DMS 273 (cell line): ENCODE results near the gene NT5DC1.

Experiments
- DNase-seq: peaks from one replicate; lab custom pipeline; 2025; ENCODE audit not compliant: unreplicated experiment; lab: John Stamatoyannopoulos, UW

NT5DC1 gene

DNA sequence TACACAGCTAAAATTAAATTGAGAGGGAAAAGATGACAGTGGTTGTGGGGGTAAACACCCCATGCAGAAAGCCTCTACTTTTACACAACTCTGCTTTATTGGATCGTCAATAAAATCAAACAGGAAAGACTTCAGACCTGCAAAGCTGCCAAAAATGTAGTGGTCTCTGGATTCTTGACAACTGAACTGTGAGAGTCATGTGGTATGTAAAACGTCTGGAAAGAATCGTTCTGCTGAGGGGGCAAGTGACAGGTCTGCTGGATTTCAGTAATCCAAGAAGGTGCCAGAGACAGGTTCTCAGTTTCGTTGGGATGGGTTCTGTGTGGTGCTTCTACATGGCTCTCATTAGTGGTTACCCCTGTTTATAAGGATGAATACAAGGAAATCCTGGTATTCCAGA is 89.9 kb downstream of the NT5DC1 start:
- no peak for DNase-seq

DNA sequence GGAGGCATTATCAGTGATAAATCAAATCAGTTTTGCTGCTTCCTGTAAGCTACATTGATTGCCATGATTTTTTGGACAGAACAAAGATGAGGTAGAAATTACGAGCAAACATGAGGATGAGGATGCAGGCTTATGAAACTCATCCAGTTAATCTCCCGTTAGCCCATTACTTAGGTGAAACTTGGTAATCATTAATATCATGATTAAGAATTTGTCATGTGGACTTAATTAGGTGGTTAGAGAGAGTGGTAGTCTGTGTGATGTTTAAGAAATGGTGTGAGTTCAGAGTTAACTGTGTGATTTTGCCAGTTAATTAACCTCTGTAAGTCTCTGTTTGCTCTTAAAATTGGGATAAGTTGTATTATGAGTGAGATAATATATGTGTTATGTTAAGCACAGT is 91.2 kb downstream of the NT5DC1 start:
- DNase-seq = no peak

DNA sequence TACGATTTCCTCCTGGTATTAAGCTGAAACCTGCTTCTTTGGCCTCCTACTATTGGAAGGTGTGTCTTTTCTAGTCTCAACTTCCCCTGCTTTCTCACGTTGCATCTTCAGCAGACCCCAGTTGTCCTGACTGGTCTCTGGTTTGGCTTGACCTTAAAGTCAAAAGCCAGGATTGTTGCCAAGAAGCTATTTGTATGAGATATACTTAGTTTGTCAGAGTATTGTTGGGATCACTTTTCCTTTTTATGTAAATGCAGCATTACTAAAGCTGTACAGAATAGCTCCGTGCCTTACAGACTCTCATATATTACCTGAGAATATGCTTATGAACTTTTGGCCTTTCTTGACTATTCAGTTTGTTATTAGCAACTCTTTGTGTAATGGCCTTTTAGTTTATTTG is 92.1 kb downstream of the NT5DC1 start:
- DNase-seq = no peak

DNA sequence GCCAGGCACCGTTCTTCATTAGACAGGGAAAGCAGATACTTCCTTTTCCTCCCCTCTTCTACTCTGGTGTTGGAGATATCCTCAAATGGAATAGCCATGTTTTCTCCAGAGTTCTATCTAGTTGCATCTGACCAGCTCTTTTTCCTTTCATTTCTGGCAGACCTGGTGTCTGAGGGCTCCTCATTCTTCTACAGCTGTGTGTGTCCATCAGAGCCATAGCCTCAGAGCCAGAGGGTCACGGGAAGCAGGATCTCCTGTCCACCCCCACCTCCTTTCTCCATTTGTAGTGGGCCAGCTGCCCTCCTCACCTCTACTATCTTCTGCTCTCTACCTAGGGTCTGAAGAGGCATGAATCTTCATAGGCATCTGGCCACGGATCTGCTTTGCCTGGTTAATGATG is 96.2 kb downstream of the NT5DC1 start:
- no peak for DNase-seq

DNA sequence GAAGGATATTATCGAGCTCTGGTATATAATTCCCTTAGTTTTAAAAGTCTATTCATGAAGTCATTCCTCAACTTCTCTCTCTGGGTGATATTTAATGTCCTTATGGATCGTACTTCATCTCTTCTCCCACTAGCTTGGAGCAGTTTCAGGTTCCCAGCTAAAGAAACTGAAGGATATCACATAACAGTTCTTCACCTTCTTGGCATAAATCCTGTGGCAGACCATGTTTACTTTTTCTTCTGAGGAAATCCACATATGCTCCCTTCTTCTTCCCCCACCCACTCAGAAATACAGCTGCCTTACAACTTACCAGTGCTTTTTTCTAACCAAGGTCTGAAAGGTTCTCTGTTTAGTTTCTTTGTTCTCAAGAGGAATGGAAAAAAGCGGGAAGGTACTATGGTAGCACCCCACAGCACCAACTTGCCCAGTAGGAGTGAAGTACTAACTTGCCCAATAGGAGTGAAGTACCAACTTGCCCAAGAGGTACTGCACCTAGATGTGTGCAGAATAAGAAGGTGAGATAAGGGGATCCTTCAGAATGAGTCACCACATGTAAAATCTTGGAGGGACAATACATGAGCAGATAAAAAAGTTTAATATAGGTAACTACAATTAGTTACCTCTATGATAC is 100.1 kb downstream of the NT5DC1 start:
- DNase-seq = peak; percentile 80

DNA sequence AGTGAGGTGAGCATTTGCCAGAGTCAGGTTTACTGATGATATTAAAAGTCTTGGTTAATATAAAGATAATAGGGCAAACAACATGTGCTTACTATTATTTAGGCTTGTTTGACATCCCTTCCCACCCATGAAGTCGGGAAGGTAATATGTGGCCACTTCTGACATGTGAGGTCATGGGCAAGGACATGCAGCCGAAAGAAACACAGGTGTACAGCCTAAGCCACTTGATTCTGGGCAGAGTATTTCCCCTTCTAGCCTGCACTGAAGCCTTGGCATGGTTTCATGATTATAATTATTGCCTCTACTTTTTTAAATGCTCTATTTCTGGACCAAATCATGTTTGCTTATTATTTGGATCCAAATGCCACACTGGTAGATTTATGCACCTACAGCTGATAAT is 100.9 kb downstream of the NT5DC1 start:
- DNase-seq = no peak

DNA sequence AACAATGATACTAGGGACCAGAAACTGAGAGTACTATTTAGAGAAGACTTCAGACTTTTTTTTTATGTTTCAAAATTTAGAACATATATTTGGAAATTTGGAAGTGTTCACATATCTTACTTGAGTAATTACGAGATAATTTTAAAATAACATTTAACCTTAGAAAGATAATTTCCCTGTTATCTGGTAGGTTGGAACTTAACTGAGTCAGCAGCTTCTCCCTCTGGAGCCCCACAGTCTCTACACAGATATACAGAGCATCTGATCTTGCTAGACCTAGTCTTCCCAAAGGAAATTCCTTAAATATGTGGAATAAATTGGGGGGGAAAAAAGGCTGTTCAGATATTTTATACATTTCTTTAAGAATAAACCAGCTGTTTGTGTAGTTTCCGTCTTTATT is 104.6 kb downstream of the NT5DC1 start:
- no peak for DNase-seq

DNA sequence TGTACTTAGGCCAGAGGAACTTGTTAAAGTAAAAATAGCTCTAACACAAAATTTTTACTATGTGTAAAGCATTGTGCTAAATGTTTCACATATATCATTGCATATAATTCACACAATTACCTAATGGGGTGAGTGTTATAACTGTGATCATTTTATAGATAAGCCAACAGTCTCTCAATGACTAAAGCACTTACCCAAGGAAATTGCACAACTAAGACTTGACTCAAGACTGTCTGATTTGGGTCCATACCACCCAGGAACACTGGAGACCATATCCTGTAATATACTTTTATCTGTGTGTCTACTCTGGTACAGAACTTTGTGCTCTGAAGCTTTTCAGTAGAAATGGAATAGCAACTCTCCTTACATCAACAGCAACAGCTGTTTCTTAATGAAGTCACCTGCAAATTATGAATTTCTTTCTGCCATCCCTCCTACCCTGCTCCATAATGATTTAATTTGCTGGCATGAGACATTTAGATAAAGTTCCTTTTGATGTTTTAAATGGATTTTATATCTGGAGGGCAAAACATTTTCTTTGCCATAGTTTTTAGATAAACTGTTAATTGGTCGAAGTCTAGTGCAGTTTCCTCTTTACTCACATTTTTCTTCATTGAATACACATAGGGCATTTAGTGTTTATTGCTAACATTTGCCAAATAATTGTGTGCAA is 105.7 kb downstream of the NT5DC1 start:
- DNase-seq = no peak

DNA sequence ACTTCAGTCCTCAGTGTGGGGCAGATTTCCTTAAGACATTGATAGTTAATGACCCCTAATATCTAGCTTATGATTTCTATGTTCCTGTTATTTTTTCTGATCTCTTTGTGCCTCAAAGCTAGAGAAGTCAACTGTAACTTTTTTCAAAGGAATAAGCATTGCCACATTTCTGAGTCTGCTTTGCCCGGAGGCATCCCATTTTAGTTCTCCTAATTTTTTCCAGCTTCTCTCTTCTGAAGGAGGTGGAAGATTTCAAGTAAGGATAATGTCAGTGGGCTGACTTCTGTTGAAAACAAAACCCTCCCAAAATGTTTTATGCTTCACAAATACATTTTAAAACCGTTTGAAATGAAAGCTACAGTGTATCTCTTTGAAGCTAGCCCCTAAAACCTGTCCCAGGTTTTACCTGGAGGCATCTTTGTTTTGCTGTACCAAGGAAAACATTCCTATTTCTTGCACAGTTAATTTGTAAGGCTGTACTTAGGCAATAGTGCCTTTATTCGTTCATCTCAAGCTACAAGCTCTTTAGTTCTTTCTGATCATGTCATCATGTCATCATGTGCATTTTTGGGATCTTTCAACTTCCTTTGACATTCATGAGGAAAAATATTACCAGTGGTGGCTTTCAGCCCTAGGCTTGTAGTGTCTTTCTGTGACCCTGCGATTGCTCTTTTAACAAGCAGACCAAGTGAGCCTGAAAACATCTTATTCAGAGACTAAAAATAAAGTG is 107.6 kb downstream of the NT5DC1 start:
- DNase-seq = no peak

DNA sequence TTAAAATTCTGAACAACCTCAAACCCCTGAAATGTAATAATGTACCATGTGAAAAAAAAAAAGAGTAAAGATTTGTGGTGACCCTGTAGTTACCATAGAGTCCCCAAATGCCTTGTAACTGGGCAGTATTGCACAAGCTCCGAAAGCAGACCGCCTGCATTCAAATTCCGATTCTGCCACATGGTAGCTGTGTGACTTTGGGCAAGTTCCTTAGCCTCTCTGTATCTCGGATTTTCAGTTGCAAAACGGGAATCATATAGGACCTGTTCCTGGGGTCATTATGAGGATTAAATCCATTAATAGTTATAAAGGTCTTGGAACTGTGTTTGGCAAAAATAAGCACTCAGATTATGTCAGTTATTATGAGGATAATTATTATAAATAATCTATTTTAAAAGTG is 109.7 kb downstream of the NT5DC1 start:
- DNase-seq = no peak

DNA sequence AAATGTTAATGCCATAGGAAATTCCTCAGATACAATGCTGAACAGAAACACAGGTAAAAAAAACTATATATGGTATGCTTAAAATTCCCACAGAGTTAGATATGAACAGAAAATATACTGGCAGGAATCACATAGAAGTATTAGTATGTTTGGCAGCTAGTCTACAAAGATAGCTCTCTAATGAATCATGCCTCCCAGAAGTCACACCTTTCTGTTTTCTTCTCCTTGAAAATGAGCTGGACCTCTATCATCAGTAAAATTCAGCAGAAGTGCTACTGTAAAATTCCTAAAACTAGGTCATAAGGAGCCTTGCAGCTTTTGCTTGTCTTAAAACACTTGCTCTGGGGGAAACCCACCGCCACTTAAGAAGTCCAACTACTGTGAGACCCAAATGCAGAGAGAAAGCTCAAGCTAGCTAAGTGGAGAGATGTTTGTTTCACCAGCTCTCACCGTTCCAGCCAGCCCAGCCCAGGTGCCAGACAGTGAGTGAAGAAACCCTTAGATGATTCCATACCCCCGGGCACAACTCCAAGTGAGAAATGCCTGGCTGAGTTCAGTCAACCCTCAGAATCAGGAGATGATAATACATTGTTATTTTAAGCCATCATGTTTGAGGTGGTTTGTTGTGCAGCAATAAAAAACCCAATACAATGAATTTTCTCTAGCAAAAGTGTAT is 110.2 kb downstream of the NT5DC1 start:
- peak; percentile 26 for DNase-seq

DNA sequence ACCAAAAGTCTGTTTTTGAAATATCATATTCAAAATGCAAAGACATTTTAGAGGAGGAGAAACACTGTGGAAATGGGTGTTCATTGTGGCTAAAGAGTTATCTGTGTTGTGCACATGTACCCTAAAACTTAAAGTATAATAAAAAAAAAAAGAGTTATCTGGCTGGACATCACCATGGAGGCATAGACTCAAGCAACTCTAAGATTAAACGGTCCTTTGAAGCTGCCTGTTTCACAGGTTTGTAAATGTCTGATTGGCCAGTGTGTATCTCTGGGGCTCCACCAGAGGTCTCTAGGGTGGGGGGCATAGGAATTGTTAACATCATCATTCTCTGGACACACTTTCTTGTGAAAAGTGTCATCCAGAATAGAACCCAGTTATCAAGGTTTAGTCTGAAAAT is 114.0 kb downstream of the NT5DC1 start:
- DNase-seq = no peak

DNA sequence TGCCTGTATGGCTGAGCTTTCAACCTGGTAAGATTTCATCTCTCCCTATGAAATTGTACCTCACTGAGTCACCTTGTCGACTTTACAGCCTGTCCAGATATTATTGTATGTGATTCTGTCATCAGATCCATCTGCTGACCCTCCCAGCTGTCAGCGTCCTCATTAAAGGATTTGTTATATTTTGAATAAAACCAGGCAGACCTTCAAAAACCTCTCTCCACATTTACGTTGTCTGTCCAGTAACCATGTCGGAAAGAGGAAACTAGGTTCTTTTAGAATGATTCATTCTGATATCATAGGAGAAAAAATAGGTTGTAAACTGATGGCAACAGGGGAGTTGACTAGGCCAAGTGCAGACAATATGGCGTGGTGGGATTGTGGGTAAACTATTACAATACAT is 114.8 kb downstream of the NT5DC1 start:
- DNase-seq = no peak

DNA sequence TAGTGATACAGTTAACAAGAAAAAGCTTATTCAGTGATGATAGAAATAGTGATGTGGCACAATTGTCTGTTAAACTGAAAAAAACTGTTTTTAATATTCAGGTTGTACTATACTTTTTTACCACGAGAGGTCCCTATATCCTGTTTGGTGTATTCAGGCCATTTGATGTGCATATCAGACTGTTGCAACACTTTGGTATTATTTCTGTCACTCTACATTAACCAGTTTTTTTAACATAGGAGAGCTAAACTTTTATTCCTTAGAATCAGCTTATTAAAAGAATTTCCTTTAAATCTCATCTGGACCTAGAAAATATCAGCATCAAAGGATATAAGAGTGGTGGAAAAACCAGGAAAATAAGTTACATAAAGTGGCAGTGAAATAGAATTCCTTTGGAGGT is 116.4 kb downstream of the NT5DC1 start:
- DNase-seq = peak; percentile 61

DNA sequence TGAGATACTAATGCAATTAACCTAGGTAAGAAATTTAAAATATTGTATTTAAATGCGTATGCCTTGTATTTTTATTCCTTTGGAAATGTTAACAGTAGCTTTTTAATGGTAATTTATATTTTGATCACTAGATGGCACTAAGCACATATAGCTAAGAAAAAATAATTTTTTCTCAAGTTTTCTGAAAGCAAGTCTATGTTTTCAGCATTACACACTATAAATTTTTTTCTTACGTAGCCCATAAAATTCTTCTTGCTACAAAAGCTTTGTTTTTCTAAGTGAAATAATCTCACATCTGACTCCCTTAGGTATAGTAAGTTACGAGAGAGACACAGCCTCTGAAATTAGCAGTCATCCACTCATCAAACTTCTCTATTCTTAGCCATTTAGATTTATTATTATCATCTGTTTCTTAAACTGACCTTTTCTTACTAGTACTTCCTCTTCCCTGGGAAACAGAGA is 117.5 kb downstream of the NT5DC1 start:
- peak; percentile 39 for DNase-seq

DNA sequence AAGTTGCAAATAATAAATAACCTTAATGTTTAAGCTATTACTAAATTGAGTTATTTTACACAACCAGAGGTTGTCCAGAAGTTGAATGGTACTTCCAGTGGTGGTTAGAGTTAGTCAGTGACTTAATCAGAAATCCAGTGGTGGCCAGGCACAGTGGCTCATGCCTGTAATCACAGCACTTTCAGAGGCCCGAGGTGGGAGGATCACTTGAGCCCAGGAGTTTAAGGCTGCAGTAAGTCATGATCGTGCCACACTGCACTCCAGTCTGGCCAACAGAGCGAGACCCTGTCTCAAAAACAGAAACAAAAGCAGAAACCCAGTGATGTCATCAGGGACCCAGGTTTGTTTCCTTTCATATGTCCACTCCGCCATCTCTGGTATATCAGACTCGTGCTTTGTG is 118.2 kb downstream of the NT5DC1 start:
- DNase-seq = no peak

DNA sequence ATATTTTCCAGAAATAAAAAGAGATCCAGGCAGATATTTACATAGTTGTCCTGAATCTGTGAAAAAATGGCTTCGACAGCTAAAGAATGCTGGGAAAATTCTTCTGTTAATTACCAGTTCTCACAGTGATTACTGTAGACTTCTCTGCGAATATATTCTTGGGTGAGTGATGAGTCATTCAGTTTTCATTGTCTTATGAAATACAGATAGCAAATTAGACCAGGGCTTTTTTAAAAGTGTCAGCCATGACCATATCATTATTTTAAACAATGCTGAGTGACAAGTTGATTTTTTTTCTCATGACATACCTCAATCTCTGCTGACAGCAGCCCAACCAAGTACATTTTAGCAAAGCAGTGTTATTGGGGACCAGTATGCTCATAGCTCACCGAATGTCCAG is 120.4 kb downstream of the NT5DC1 start:
- no peak for DNase-seq

DNA sequence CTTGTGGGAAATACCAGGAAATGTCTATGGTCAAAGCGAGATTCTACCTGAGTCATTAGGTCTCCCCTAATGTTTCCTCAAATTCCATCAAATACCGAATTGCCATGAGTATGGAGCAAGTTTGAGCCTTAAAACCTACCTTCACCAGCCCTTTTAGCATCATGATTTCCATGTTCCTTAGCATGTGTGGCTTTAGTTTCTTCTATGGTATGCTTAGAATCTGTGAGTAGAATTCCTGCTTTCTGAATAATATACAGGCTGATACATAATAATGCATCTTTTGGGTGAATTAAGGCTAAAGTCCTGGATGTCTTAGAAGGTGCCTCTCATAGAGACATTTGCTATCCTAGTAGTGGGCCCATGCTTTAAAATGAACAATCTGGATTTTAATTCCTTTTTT is 121.3 kb downstream of the NT5DC1 start:
- no peak for DNase-seq

DNA sequence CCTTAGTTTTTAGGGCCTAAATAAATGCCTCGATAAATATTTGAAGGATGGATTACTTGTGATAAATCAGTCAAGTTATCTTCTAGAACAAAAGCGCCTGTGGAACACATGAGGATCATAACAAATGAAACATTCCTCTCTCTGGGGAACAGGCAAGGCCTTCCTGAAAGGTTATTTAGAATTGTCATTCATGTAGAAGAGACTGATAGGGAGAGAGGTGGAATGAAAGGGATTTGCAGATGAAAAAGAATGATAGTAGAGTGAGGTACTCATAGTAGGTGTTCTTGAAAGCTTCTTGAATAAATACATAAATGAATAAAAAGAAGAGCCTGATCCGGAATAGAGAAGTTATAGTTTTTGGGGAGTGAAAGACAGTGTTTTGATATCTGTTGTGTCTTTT is 122.7 kb downstream of the NT5DC1 start:
- no peak for DNase-seq

DNA sequence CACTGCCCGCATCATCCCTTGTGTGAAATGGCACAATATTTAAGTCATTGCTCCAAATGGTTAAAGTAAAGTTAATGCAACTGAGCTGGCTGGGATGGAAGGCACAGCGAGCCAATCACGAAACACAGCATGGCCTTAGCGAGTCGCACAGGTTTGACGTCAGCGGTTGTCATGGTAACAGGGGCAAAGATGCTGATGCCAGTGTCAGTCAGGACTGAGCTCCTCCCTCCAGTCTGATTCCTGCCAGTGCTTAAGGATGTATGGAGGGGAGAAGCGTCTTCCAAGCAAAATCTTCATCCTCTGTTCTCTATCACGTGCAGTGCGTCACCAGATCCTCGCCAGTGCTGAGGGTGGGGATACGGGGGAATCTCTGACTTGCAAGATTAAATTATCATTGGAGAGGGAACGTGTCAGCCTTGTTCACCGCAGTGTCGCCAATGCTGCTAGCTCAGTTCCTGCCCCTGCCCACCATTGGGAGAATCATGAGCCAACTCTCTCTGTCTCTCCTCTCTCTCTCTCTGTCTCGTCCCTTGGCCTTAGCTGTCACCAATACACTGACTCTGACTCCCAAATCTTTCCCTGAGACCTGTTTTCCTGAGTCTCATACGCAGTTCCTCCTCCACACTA is 128.7 kb downstream of the NT5DC1 start:
- peak; percentile 87 for DNase-seq

DNA sequence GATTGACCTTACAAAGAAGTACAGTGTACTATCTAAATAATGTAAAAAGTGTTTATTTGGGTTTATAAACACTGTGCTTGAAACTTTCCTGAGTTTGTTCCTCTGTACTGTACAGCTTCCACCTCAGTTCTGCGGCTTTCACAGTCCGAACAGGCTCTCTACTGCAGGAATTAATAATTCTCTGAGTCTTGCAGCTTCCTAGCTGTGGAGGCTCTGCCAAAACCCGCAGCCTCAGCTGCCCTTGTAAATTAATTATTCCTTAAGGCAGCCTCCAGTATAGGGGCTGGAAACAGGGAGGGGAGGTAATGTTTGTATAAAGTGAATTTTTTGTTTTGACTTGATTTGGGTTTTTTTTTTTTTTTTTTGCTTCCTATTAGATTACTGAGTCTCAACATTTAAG is 134.0 kb downstream of the NT5DC1 start:
- DNase-seq = no peak
